A673 (cell line): ENCODE measurements around the gene COL1A1. TPM values are rescaled to one million over a fixed set of nuclear protein-coding genes. Genes with fewer than 3 reads are reported as not detected.

ENCODE experiments used
- BruUV-seq: library from RNA; stranded (reverse); fragments of 400-500 nt; replicated peaks from 2 replicates; lab custom pipeline; 2021; lab: Mats Ljungman, UMichigan
- CTCF ChIA-PET: fragments of 300-600 bp; sonication (Branson Sonifier 250); formaldehyde crosslinking; loops from one replicate; lab custom pipeline; 2022; ENCODE audit warnings: antibody characterized with exemption; lab: Charles Lee
- POLR2A ChIA-PET: fragments of 300-600 bp; sonication (Branson Sonifier 250); formaldehyde crosslinking; loops from one replicate; lab custom pipeline; 2022; ENCODE audit warnings: antibody characterized with exemption; ENCODE audit not compliant: low non-redundant PET; lab: Charles Lee
- DNase-seq: peaks from one replicate; pipeline ENCODE4 v3.0.0-alpha.2; 2015; ENCODE audit warnings: low spot score
- H3K27ac ChIP-seq: fragments of 200-600 bp; sonication (generic); 2 replicates; pipeline ENCODE4 v1.5.1; 2016; ENCODE audit warnings: mixed run types, low read depth, mild to moderate bottlenecking, mixed read lengths, antibody characterized with exemption, low read length; ENCODE audit not compliant: poor library complexity, severe bottlenecking
- H3K27me3 ChIP-seq: fragments of 200-600 bp; sonication (generic); replicated peaks from 2 replicates; pipeline ENCODE4 v1.6.1; 2017; ENCODE audit warnings: mixed run types, low read depth, mild to moderate bottlenecking, mixed read lengths, antibody characterized with exemption, low read length; ENCODE audit not compliant: insufficient read depth, poor library complexity
- H3K36me3 ChIP-seq: fragments of 200-600 bp; sonication (generic); 2 replicates; pipeline ENCODE4 v1.6.1; 2016; ENCODE audit warnings: mixed run types, mild to moderate bottlenecking, mixed read lengths, antibody characterized with exemption, low read length; ENCODE audit not compliant: insufficient read depth, poor library complexity, severe bottlenecking
- H3K4me1 ChIP-seq: fragments of 200-600 bp; sonication (generic); 2 replicates; pipeline ENCODE4 v1.6.1; 2017; ENCODE audit warnings: mixed run types, mild to moderate bottlenecking, mixed read lengths, antibody characterized with exemption, low read length; ENCODE audit not compliant: insufficient read depth, poor library complexity, severe bottlenecking
- H3K4me3 ChIP-seq: fragments of 200-600 bp; sonication (generic); 2 replicates; pipeline ENCODE4 v1.5.1; 2016; ENCODE audit warnings: low read depth, mixed run types, mild to moderate bottlenecking, mixed read lengths, low read length; ENCODE audit not compliant: poor library complexity, severe bottlenecking
- H3K9me3 ChIP-seq: fragments of 200-600 bp; sonication (generic); 2 replicates; pipeline ENCODE4 v1.6.1; 2016; ENCODE audit warnings: mixed run types, low read depth, mild to moderate bottlenecking, mixed read lengths, antibody characterized with exemption, low read length; ENCODE audit not compliant: poor library complexity, severe bottlenecking
- EZH2 ChIP-seq: fragments of 200-600 bp; sonication (generic); IDR thresholded peaks from 2 replicates; pipeline ENCODE4 v1.6.1; 2017; ENCODE audit warnings: borderline replicate concordance, low read depth, mild to moderate bottlenecking, mixed read lengths, antibody characterized with exemption, low read length; ENCODE audit not compliant: poor library complexity, severe bottlenecking
- intact Hi-C: fragments of 100-400 bp; cut with micrococcal nuclease; formaldehyde crosslinking; loops from one replicate; pipeline ENCODE4 v1.10.0; 2022; ENCODE audit not compliant: unreplicated experiment
- total RNA-seq: library from RNA; stranded (reverse); gene quantifications from 2 replicates; pipeline ENCODE4 v1.2.3, GENCODE V29; 2021
- TF ChIP-seq, protein P1 (sequence below): fragments of 300-800, 200-600 bp; sonication (generic); conservative IDR thresholded peaks from 2 replicates; pipeline ENCODE4 v1.5.1; 2017; ENCODE audit warnings: low read depth, mild to moderate bottlenecking, antibody characterized with exemption, low read length, moderate library complexity, mixed read lengths

COL1A1 gene
- total RNA-seq, 1 experiment from 2014 or later: 24.6 TPM

DNA sequence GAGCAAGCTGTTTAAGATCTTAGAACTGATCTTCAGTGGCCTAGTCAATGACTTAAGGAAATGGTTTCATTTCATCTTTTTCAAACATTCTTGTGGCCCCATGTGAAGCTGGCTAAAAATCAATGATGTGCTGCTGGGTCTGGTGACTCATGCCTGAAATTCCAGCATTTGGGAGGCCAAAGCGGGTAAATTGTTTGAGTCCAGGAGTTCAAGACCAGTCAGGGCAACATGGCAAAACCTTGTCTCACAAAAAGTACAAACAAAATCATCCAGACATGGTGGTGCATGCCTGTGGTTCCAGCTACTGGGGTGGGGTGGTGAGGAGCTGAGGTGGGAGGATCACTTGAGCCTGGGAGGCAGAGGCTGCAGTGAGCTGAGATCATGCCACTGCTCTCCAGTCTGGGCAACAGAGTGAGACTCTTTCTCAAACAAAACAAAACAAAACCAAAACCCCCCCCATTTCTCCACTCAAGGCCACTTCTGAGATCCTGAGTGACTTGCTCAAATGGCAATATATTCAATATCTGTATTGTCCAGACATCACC, 17.4 kb upstream of the COL1A1 start:
- Histone ChIP-seq H3K27me3 (no peaks in the 10 kb centered on the region), H3K4me3 (no peak overlapping the region), H3K27ac (no peak overlapping the region), H3K36me3 (no peaks in the 10 kb centered on the region), H3K4me1 (peaks cover 26% of the 10 kb centered on the region), H3K9me3 (no peaks in the 10 kb centered on the region)
- TF ChIP-seq, protein P1, sequence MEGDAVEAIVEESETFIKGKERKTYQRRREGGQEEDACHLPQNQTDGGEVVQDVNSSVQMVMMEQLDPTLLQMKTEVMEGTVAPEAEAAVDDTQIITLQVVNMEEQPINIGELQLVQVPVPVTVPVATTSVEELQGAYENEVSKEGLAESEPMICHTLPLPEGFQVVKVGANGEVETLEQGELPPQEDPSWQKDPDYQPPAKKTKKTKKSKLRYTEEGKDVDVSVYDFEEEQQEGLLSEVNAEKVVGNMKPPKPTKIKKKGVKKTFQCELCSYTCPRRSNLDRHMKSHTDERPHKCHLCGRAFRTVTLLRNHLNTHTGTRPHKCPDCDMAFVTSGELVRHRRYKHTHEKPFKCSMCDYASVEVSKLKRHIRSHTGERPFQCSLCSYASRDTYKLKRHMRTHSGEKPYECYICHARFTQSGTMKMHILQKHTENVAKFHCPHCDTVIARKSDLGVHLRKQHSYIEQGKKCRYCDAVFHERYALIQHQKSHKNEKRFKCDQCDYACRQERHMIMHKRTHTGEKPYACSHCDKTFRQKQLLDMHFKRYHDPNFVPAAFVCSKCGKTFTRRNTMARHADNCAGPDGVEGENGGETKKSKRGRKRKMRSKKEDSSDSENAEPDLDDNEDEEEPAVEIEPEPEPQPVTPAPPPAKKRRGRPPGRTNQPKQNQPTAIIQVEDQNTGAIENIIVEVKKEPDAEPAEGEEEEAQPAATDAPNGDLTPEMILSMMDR: no peak
- no peak for TF ChIP-seq EZH2
- BruUV-seq: no TSS peak
- DNase-seq: no peak
- POLR2A ChIA-PET: no interaction called here
- CTCF ChIA-PET: no interaction called here
- intact Hi-C loops: no loop called here

- DNase-seq: no peak
- Histone ChIP-seq H3K4me3 (no peak overlapping the region), H3K4me1 (peaks cover 26% of the 10 kb centered on the region), H3K27me3 (no peaks in the 10 kb centered on the region), H3K27ac (no peak overlapping the region), H3K9me3 (no peaks in the 10 kb centered on the region), H3K36me3 (no peaks in the 10 kb centered on the region)
- intact Hi-C loops: no loop called here
- POLR2A ChIA-PET: no interaction called here
- no peak for TF ChIP-seq EZH2
- TF ChIP-seq, protein P1: no peak
- CTCF ChIA-PET: interaction anchor here (0.6 kb wide), 1 partner anchor 13 kb away, joined by 7 read pairs; no protein-coding TSS in a partner anchor
- no TSS peak for BruUV-seq
Measured at GRCh38 chr17:50218071-50218759, 16.8 kb upstream of the COL1A1 start.

- Histone ChIP-seq H3K9me3 (no peaks in the 10 kb centered on the region), H3K4me3 (no peak overlapping the region), H3K27me3 (no peaks in the 10 kb centered on the region), H3K4me1 (peaks cover 26% of the 10 kb centered on the region), H3K36me3 (no peaks in the 10 kb centered on the region), H3K27ac (no peak overlapping the region)
- intact Hi-C loops: no loop called here
- POLR2A ChIA-PET: interaction anchor here (0.6 kb wide), 1 partner anchor 217 kb away, joined by 3 read pairs; no protein-coding TSS in a partner anchor
- no peak for TF ChIP-seq EZH2
- TF ChIP-seq, protein P1: no peak
- no peak for DNase-seq
- no TSS peak for BruUV-seq
- CTCF ChIA-PET: interaction anchor here (0.6 kb wide), 1 partner anchor 13 kb away, joined by 7 read pairs; no protein-coding TSS in a partner anchor
Measured at GRCh38 chr17:50217591-50217990, 16.2 kb upstream of the COL1A1 start.
